Stimulated activated CD4-positive, alpha-beta T cell treated with anti-CD3 and anti-CD28 coated beads, Interleukin-12 subunit alpha, Interleukin-12 subunit beta, amount 100 ng/mL, for 4 hours (primary cell): ENCODE data around the gene MICAL3.
A peak's percentile ranks its signal among the peaks of the same experiment; 100 is the strongest.
"Not testable (repeated sequence)": the region's sequence is repeated elsewhere in the genome, so short reads cannot be mapped to it uniquely, and the experiment has no call there.

Source experiments
- DNase-seq: peaks from one replicate; pipeline ENCODE4 v3.0.0-alpha.2; 2020

The MICAL3 gene

DNA sequence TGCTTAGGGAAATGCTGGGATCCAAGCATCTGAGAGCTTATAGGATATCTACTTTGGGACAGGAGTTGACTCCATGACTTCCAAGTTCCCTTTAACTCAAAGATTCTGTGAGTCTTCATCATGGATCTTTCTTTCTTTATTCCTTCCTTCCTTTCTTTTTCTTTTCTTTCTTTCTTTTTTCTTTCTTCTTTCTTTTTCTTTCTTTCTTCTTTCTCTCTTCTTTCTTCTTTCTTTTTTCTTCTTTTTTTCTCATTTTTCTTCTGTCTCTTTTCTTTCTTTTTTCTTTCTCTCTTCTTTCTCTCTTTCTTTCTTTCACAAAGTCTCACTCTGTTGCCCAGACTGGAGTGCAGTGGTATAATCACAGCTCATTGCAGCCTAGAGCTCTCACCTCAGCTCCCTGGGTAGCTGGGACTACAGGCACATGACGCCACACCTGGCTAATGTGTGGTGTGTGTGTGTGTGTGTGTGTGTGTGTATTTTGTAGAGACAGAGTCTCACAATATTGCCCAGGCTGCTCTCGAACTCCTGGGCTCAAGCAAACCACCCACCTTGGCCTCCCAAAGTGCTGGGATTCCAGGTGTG lies 5.4 kb upstream of the MICAL3 start:
- DNase-seq, result no peak

- DNase-seq, result no peak
Measured at GRCh38 chr22:18028817-18029527, 4.6 kb upstream of the MICAL3 start.

GRCh38 chr22:18025898-18026297 lies 1.5 kb upstream of the MICAL3 start:
- not testable (repeated sequence) for DNase-seq

DNA sequence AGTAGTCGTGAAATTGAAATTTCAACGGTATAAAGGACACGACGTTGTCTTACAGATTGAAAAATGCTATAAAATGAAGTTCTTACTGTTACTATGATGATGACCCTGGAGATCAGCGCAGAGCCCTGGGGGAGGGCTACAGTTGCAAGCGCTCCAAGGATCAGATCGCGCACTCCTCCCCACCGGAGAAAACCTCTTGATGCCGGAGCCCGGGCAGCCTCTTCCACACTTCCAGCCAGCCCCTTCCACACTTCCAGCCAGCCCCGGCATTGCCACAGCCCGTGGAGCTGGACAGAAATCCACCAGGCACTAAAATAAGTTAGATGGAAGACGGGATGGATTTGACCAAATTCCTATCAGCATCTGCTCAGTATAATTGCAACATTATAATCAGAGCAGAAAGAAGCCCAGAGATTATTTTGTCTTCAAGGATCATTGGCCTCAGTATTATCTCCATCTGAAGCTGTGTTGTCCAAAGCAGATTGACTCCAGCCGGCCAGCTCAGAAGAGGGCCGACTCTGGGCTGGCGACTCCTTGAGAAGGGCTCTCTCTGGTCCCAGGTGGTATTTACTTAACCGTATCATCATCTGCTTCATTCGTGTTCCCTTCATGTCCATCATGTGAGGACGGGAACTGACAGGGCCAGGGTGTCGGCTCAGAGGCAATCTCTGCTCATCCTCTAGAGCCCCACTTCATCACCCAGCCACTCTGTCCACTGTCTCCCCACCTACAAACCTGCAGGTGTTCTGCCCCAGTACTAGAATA lies 777 bp upstream of the MICAL3 start:
- DNase-seq, result no peak

DNA sequence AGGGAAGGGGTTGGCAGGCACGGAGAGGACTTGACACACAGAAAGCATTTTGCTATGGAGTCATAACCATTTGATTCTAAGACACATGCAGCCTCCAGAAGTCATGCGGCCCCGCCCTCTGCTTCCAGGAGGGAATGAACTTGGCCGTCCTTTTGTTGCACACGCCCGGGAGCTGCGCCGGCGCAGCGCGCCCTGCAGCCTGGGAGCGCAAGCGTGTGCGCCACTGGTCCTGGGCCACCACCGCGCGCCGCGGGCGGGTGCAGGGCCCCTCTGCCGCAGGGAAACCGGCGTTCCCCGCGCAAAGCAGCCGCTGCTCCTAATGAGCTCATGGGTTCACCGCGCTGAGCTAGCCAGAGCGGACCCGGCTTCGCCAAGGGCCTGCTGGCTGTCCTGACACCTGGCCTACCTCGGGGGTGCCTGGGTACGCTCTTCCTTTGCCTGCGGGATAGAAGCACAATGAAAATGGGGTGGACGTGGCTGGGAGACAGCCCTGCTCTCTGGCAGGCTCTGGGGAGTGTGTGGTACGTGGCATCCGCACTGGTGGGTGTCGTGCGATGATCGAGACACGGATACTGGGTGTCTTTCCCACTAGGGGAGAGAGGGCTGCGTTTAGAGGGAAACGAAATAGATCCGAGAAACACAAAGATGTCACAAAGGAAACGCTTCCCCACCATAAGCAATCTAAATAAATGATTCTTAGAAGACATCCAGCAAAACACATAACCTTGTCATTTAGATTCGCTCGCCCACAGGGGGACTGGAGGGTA lies 669 bp downstream of the MICAL3 start:
- peak; percentile 32 for DNase-seq

GRCh38 chr22:18022876-18023275 lies 1.5 kb downstream of the MICAL3 start:
- no peak for DNase-seq

DNA sequence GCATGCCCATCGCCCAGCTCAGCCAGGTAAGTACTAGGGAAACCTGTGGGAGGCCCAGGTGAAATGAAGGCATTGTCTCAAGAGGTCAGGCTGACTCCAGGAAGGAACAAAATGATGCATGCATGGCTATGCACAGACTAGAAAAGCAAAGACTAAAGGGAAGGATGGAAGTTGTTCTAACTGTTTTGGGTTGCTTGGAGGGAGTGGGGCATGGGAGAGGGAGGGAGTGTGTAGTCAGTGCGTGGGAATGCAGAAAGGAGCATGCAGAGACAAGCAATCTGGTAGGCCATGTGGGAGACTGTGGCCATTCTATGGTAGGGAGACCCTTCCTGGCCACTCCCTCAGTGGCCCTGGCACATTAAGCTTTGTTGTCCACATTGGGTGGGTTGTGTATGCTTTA lies 2.9 kb downstream of the MICAL3 start:
- no peak for DNase-seq

DNA sequence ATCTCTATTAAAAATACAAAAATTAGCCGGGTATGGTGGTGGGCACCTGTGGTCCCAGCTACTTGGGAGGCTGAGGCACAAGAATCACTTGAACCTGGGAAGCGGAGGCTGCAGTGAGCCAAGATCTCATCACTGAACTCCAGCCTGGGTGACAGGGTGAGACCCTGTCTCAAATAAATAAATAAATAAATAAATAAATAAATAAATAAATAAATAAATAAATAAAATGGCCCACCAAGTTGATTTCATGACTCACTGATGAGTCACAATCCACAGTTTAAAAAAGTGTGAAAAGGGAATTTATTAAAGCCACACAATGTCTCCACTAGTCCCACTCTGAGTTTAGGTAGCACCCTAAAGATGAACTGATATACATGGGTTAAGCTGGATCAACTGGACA lies 3.6 kb downstream of the MICAL3 start:
- DNase-seq, result not testable (repeated sequence)

DNA sequence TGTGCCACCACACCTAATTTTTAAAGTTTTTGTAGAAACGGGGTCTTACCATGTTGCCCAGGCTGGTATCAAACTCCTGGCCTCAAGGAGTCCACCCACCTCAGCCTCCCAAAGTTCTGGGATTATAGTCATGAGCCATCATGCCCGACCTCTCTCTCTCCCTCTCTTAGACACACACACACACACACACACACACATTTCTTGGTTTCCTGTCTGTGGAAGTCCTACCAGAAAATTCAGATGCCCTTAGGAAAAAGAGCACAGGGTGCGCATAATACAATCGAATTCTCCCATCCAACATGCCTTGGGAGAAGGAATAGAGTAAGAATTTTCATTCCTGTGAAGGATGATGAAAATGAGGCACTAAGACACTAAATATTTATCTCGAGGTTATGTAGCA lies 10.4 kb downstream of the MICAL3 start:
- no peak for DNase-seq

DNA sequence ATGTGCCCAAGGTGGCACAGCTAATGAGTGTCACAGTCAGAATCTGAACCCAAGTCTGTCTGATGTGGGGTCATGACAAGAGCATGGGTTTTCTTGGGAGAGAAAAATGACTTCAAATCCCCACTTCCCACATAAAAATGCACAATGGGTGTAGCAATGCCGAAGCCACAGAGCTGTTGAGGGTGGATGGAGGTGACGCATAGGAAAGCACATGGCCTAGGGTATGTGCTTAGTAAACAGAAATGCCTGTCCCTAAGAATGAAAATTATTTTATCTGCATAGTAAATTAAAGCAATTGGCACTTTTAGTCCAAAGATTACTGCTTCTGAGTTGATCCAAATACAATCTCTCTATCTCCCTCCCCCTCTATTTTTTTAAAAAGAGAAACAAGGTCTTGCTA lies 10.9 kb downstream of the MICAL3 start:
- no peak for DNase-seq

- DNase-seq, result no peak
Measured at GRCh38 chr22:18012531-18012930, 11.8 kb downstream of the MICAL3 start.

- DNase-seq, result no peak
Measured at GRCh38 chr22:18010266-18010665, 14.1 kb downstream of the MICAL3 start.

- DNase-seq, result no peak
Measured at GRCh38 chr22:18008136-18008535, 16.2 kb downstream of the MICAL3 start.

- DNase-seq, result no peak
Measured at GRCh38 chr22:18005201-18005926, 19.0 kb downstream of the MICAL3 start.

DNA sequence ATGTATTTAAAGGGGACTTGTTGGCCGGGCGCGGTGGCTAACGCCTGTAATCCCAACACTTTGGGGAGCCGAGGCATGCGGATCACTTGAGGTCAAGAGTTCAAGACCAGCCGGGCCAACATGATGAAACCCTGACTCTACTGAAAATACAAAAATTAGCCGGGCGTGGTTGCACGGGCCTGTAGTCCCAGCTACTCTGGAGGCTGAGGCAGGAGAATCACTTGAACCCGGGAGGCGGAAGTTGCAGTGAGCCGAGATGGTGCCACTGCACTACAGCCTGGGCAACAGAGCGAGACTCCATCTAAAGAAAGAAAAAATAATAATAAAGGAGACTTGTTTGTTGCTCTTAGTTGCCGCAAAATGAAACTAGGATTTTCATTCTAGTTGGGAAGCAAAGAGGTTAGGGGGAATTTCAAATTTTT lies 22.5 kb downstream of the MICAL3 start:
- not testable (repeated sequence) for DNase-seq

DNA sequence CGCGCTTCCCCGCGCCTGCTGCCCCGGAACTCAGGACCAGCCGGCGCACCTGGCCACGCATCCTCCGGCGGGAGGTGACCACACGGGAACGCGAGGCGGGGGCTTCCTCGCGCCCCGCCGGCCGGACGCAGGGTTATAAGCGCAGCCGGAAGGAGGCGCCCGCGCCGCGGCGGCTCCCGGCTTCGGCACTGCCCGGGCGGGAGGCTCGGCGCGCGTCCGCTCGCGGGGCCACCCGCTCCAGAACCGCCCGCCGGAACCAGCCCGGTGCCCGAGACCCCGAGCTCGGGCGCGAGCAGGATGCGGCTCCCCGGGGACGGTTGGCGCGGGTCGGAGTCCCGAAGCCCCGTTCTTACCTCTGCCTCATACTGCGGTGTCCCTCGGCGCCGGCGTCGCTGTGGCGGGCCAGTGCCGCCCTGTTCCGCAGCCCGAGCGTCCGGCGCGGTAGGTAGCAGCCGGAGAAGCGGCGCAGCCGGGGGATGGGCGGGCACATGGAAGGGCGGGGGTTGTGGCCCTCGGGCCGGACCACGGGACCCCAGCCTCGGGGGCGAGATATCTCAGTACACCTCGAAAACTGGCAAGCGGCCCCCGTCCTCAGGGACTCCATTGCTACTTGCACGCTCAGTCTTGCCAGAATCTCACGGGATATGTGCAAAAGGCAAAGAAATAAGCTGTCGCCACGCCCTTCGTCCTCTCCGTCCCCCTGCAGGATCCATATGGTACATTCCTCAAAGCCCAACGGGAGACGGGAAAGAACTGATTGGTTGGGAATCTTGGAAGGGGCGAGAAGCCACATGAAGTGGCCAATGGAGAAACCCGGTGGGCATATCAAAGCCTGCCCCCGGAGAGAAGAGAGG lies 23.1 kb downstream of the MICAL3 start:
- DNase-seq, result peak; percentile 71

DNA sequence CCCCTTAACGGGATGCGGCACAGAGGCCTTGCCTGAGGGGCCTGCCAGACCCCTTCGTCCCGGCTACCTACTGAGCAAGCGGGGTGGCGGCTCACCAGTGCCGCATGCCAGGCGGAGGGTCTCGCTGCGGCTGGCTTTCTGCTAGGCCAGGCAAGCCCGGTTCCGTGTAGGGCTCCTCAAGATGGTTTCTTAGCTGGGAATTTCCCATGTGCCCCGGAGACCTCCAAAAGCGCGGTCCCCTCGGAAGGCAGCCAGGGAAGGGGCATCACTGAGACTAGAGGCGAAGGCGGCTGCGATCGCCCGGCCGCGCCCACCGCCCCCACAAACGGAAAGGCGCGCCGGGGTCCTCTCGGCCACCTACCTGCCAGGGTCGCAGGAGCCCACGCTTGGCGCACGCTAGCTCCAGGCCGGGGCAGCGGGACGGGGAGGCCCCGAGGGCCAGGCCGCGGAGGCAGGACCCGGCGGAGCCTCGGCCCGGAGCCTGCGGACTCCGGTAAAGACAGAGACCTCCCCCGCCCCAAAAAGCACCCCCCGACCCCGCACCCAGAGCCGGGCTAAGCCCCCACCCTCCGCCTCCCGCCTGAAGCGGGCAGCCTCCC lies 23.8 kb downstream of the MICAL3 start:
- DNase-seq, result peak; percentile 18

DNA sequence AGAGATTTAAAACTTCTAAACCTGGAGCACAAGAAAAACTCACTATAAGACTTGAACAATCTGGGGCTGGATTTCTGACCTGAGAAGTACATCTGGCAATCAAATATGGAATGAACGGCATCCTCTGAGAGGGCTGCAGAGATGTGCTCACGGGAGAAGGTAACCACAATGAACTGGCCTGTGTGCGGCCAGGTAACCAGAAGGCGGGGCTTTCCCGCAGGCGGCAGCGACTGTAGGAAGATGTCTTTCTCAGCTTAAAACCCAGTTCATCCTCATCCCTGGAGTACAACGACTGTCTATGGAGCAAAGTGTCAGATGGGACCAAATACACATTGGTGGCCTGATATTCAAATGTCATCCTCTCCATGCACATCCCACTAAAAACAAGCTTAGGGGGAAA lies 24.5 kb downstream of the MICAL3 start:
- DNase-seq, result no peak

- no peak for DNase-seq
Measured at GRCh38 chr22:17998913-17999312, 25.4 kb downstream of the MICAL3 start.

DNA sequence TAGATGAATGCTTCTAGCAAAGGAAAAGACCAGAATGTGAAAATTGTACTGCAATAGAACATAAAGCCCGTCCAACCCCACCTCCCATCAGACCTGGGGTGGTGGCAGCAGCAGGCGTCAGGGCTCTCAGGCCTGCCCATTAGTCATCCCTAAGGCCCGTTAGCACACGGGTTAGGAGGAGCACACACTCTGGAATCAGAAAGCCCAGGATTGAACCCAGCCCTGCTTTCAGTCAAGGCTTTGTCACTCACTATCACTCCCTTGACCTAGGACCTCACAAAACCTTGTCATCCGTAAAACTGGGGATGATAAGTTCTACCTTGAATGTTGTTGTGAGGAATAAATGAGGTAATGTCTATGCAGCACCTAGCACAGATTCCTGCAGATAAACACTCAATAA lies 26.9 kb downstream of the MICAL3 start:
- no peak for DNase-seq

GRCh38 chr22:17995256-17995655 lies 29.1 kb downstream of the MICAL3 start:
- DNase-seq, result not testable (repeated sequence)
